SU-DHL-6 (cell line): Measurements from ENCODE around the gene DDX11.

Experiments used
- H2AFZ ChIP-seq: fragments of 200-600 bp; sonication (generic); 2 replicates; pipeline ENCODE4 v1.6.1; 2014; ENCODE audit warnings: low read depth, mild to moderate bottlenecking, moderate library complexity, mixed read lengths, antibody characterized with exemption, low read length; ENCODE audit not compliant: severe bottlenecking
- H3F3A ChIP-seq: fragments of 200-600 bp; shearing (Covaris generic); 2 replicates; pipeline ENCODE4 v1.6.0; 2016; ENCODE audit warnings: antibody characterized with exemption, mild to moderate bottlenecking; ENCODE audit not compliant: insufficient read depth
- H3K27ac ChIP-seq: fragments of 200-600 bp; sonication (generic); 2 replicates; pipeline ENCODE4 v1.5.1; 2016; ENCODE audit warnings: low read depth, mild to moderate bottlenecking, low read length, moderate library complexity, mixed read lengths
- H3K27me3 ChIP-seq: fragments of 200-600 bp; sonication (generic), shearing (Covaris generic); 2 replicates; pipeline ENCODE4 v1.6.0; 2014; ENCODE audit warnings: mild to moderate bottlenecking, low read length
- H3K36me3 ChIP-seq: fragments of 200-600 bp; sonication (generic); 2 replicates; pipeline ENCODE4 v1.6.1; 2014; ENCODE audit warnings: mild to moderate bottlenecking, low read length, mixed read lengths
- H3K4me2 ChIP-seq: fragments of 300-600, 200-600 bp; shearing (Covaris generic), sonication (generic); 2 replicates; pipeline ENCODE4 v1.6.0; 2014; ENCODE audit warnings: low read length, low read depth, mild to moderate bottlenecking; ENCODE audit not compliant: poor library complexity, severe bottlenecking
- H3K4me3 ChIP-seq: fragments of 200-600 bp; sonication (generic); 2 replicates; pipeline ENCODE4 v1.5.1; 2014; ENCODE audit warnings: antibody characterized with exemption, low read length, mild to moderate bottlenecking, mixed read lengths; ENCODE audit not compliant: insufficient read depth, poor library complexity, severe bottlenecking
- H3K79me2 ChIP-seq: fragments of 200-600 bp; sonication (generic); 2 replicates; pipeline ENCODE4 v1.6.1; 2014; ENCODE audit warnings: mild to moderate bottlenecking, low read length, moderate library complexity; ENCODE audit not compliant: insufficient read depth
- H3K9ac ChIP-seq: fragments of 200-600 bp; sonication (generic); 2 replicates; pipeline ENCODE4 v1.7.0; 2014; ENCODE audit warnings: mild to moderate bottlenecking, low read length
- H3K9me2 ChIP-seq: fragments of 200-600 bp; sonication (generic); replicated peaks from 2 replicates; pipeline ENCODE4 v1.6.1; 2014; ENCODE audit warnings: low read length; ENCODE audit not compliant: insufficient read depth
- H3K9me3 ChIP-seq: fragments of 200-600 bp; sonication (generic); 2 replicates; pipeline ENCODE4 v1.6.1; 2014; ENCODE audit warnings: low read length, mixed read lengths; ENCODE audit not compliant: insufficient read depth
- H4K20me1 ChIP-seq: fragments of 200-600 bp; sonication (generic); 2 replicates; pipeline ENCODE4 v1.6.1; 2014; ENCODE audit warnings: low read depth, mild to moderate bottlenecking, antibody characterized with exemption, low read length, moderate library complexity, mixed read lengths
- CTCF ChIP-seq: fragments of 200-600 bp; sonication (generic); IDR thresholded peaks from one replicate; pipeline ENCODE4 v1.5.1; 2017; ENCODE audit warnings: antibody characterized with exemption, mild to moderate bottlenecking, low read length, moderate library complexity; ENCODE audit not compliant: insufficient read depth, poor library complexity, severe bottlenecking
- EZH2phosphoT487 ChIP-seq: fragments of 200-600 bp; sonication (generic), shearing (Covaris generic); conservative IDR thresholded peaks from 2 replicates; pipeline ENCODE4 v1.6.1; 2018; ENCODE audit warnings: mild to moderate bottlenecking, antibody characterized with exemption, low read length, moderate library complexity, mixed read lengths

The DDX11 gene

GRCh38 chr12:31029916-31030562, 43.6 kb upstream of the DDX11 start:
- H3K36me3 ChIP-seq = no peaks in the 10 kb centered on the region
- H3K9me3 ChIP-seq = no peaks in the 10 kb centered on the region
- no peaks in the 10 kb centered on the region for H3K9me2 ChIP-seq
- H3K9ac ChIP-seq = no peak overlapping the region
- no peaks in the 10 kb centered on the region for H4K20me1 ChIP-seq
- H2AFZ ChIP-seq = no peak overlapping the region
- TF ChIP-seq EZH2phosphoT487 (no peak), CTCF (no peak)
- no peaks in the 10 kb centered on the region for H3K79me2 ChIP-seq
- no peak overlapping the region for H3K4me3 ChIP-seq
- no peaks in the 10 kb centered on the region for H3K27me3 ChIP-seq
- peak overlapping the region; percentile 55 for H3K4me2 ChIP-seq
- H3K27ac ChIP-seq = peak overlapping the region; percentile 64
- H3F3A ChIP-seq = no peaks in the 10 kb centered on the region

- no peaks in the 10 kb centered on the region for H3K79me2 ChIP-seq
- H3K4me2 ChIP-seq = no peak overlapping the region
- H3F3A ChIP-seq = no peaks in the 10 kb centered on the region
- no peaks in the 10 kb centered on the region for H4K20me1 ChIP-seq
- H3K9ac ChIP-seq = no peak overlapping the region
- H3K36me3 ChIP-seq = no peaks in the 10 kb centered on the region
- no peak overlapping the region for H2AFZ ChIP-seq
- H3K27ac ChIP-seq = peak overlapping the region; percentile 64; the same call in 1 of the 2 replicates
- H3K9me2 ChIP-seq = no peaks in the 10 kb centered on the region
- H3K9me3 ChIP-seq = no peaks in the 10 kb centered on the region
- TF ChIP-seq CTCF (no peak), EZH2phosphoT487 (no peak)
- no peak overlapping the region for H3K4me3 ChIP-seq
- H3K27me3 ChIP-seq = no peaks in the 10 kb centered on the region
These were observed 41.7 kb upstream of the DDX11 start for GRCh38 chr12:31031951-31032335.

- Histone ChIP-seq H3K9me2 (no peaks in the 10 kb centered on the region), H3K4me3 (no peak overlapping the region), H3K4me2 (no peak overlapping the region), H3K9ac (no peak overlapping the region), H3K27me3 (no peaks in the 10 kb centered on the region), H3F3A (no peaks in the 10 kb centered on the region), H3K36me3 (no peaks in the 10 kb centered on the region), H3K79me2 (no peaks in the 10 kb centered on the region), H3K27ac (no peak overlapping the region), H4K20me1 (no peaks in the 10 kb centered on the region), H3K9me3 (no peaks in the 10 kb centered on the region), H2AFZ (no peak overlapping the region)
- TF ChIP-seq EZH2phosphoT487 (no peak), CTCF (no peak)
These were observed 40.5 kb upstream of the DDX11 start for GRCh38 chr12:31033146-31033545.
